ENCODE data around the gene YPEL1. TPM values are rescaled to one million over a fixed set of nuclear protein-coding genes. Genes with fewer than 3 reads are reported as not detected.
A peak's percentile ranks its signal among the peaks of the same experiment; 100 is the strongest.

YPEL1 gene
- total and polyA plus RNA-seq, 9 donors = 12.1 to 20.7 (median 18.3) TPM

DNA sequence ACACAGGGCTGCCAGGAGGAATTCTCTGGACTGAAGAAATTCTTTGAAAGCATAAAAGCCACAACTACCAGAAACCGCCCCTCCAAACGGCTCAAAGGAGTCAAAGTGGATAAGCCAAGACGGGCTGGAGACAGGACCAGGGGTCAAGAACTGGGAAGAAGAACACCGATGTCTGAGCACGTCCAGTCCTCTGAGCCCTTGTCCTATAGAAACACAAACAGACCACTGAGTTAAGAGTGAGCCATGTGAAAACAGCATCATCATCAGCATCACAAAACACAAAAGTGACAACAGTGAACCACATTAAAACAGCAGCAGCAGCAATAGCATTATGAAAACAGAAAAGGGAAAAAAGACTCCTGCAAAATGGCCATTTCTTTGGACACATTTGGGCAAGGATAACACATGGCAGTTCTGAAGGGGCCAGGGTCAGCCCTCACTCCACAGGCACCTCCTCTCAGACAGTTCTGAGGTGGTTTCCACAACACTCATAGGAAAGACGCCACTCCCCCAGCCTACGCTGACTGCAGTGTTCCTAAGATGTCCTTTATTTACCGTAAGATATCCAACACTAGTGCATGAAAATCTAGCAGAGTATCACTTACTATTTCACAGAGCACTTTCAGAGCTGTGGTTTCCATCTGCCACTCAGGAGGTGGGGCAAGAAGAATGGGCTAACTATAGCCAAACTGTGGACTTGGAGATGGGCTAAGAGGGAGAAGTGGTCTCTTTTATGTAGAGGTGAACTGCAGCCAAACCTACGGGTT lies 28.6 kb upstream of the YPEL1 start:
- DNase-seq = no peak
- H3K9me3 ChIP-seq (replicated peaks; ENCODE audit: control insufficient read depth, low read depth, low read length) = no peaks in the 10 kb centered on the region
- no peak overlapping the region for H3K27ac ChIP-seq (ENCODE audit: low read length)
- H3K4me1 ChIP-seq (ENCODE audit: control insufficient read depth, insufficient read depth, low read length) = peaks cover under 1% of the 10 kb centered on the region
- H3K4me3 ChIP-seq (ENCODE audit: low read length) = no peak overlapping the region
- H3K27me3 ChIP-seq (ENCODE audit: control insufficient read depth, insufficient read depth, low read length) = no peaks in the 10 kb centered on the region
- peaks cover 78% of the 10 kb centered on the region for H3K36me3 ChIP-seq (ENCODE audit: control insufficient read depth, insufficient read depth, low read length)
- 87% methylated on average over 5 of the region's 9 CpGs for WGBS (ENCODE audit: insufficient coverage)

DNA sequence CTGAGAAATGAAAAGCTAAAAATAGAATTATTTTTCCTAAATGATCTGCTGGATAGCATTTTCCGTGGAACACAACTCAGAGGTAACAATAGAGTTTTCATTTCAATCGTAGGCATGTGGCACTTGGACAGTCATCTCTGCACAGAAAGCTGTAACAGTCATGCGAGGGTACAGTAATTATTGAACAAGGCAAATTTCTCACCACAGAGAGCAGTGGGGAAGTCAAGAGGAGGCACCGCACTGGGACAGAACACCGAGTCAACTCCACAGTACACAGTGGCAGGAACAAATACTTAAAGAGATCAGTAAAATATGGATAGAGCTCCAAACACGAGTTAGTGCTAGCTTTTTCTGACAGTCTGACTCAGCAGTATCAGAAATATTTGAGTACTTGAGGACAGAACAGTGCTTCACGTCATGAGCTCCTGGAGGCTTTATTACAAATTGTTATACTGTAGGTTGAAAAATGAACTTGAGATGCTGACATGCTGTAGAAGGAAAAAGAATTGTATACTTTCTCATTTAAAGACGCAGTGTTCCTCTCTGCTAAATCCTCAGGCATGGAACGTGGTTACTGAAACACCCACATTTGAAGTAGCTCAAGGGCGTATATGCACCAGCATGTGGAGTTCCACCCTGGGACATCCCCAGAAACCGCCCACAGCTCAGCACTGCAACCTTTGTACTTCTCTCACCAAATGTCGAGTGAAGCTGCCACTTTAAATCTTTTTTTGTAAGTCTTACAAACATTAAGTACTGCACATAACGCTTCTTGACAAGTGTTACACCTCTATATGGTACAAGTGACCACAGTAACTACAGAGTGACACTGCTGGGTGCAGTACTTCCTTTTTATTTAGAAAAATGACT lies 27.4 kb upstream of the YPEL1 start:
- no peak for DNase-seq
- WGBS (ENCODE audit: insufficient coverage) = 82% methylated on average over 8 of the region's 13 CpGs
- H3K4me1 ChIP-seq (ENCODE audit: control insufficient read depth, insufficient read depth, low read length) = peaks cover 3% of the 10 kb centered on the region
- no peak overlapping the region for H3K4me3 ChIP-seq (ENCODE audit: low read length)
- H3K27me3 ChIP-seq (ENCODE audit: control insufficient read depth, insufficient read depth, low read length) = no peaks in the 10 kb centered on the region
- H3K27ac ChIP-seq (ENCODE audit: low read length) = no peak overlapping the region
- H3K9me3 ChIP-seq (replicated peaks; ENCODE audit: control insufficient read depth, low read depth, low read length) = no peaks in the 10 kb centered on the region
- H3K36me3 ChIP-seq (ENCODE audit: control insufficient read depth, insufficient read depth, low read length) = peaks cover 80% of the 10 kb centered on the region

DNA sequence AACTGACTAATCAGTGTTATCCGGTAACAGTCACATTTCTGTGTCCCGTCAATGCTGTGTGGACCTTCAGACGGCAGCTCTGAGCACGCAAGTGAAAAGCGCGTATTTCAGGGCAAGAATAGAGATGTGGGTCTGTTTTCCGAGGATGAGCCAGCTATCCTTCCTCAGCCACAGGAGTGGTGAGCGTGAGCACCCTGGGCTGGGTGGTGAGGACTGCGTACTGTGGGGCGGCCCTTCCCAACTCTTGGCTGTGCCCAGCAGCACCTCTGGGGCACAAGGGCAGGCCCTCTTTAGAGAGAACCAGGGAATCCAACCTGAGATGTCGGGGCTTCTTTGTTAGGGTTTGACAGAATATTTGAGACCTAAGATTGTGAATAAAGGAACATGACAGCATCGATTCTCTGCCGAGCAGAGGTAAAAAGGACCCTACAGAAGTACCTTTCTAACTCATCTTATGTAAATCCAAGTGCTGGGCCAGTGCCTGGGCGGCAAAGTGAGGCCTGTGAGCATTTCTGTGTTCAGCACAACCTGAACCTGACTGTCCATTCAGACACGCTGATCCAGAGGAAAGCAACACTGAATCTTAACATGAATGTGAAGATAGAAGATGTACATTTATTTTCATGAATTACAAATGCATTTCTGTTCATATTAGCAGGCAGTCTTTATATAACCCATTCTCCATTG lies 26.5 kb upstream of the YPEL1 start:
- no peaks in the 10 kb centered on the region for H3K27me3 ChIP-seq (ENCODE audit: control insufficient read depth, insufficient read depth, low read length)
- peaks cover 5% of the 10 kb centered on the region for H3K4me1 ChIP-seq (ENCODE audit: control insufficient read depth, insufficient read depth, low read length)
- H3K4me3 ChIP-seq (ENCODE audit: low read length) = no peak overlapping the region
- no peak overlapping the region for H3K27ac ChIP-seq (ENCODE audit: low read length)
- WGBS (ENCODE audit: insufficient coverage) = 92% methylated on average over 9 of the region's 15 CpGs
- no peaks in the 10 kb centered on the region for H3K9me3 ChIP-seq (replicated peaks; ENCODE audit: control insufficient read depth, low read depth, low read length)
- no peak for DNase-seq
- H3K36me3 ChIP-seq (ENCODE audit: control insufficient read depth, insufficient read depth, low read length) = peaks cover 76% of the 10 kb centered on the region

DNA sequence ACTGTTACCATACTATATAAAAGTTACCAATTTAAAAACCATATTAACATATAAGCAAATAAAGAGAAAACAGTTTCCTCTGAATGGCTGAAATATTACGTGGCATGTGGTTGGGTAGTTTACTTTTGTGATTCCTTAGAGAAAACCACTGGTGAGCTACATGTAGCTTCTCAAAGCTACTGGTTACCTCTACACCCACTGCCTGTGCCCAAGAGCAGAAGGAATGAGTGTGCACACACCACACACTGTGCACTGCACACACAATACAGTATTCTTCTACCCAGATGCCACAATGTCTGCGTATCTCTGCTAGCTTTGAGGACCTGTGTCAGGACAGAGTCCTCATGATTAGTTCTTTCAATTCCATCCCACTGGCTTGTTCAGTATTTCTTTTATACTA lies 25.5 kb upstream of the YPEL1 start:
- no peak overlapping the region for H3K27ac ChIP-seq (ENCODE audit: low read length)
- no peak for DNase-seq
- WGBS (ENCODE audit: insufficient coverage) = no CpG with 5 or more reads among the region's 2 CpGs
- H3K36me3 ChIP-seq (ENCODE audit: control insufficient read depth, insufficient read depth, low read length) = peaks cover 70% of the 10 kb centered on the region
- H3K27me3 ChIP-seq (ENCODE audit: control insufficient read depth, insufficient read depth, low read length) = no peaks in the 10 kb centered on the region
- no peaks in the 10 kb centered on the region for H3K9me3 ChIP-seq (replicated peaks; ENCODE audit: control insufficient read depth, low read depth, low read length)
- no peak overlapping the region for H3K4me3 ChIP-seq (ENCODE audit: low read length)
- H3K4me1 ChIP-seq (ENCODE audit: control insufficient read depth, insufficient read depth, low read length) = peaks cover 8% of the 10 kb centered on the region

DNA sequence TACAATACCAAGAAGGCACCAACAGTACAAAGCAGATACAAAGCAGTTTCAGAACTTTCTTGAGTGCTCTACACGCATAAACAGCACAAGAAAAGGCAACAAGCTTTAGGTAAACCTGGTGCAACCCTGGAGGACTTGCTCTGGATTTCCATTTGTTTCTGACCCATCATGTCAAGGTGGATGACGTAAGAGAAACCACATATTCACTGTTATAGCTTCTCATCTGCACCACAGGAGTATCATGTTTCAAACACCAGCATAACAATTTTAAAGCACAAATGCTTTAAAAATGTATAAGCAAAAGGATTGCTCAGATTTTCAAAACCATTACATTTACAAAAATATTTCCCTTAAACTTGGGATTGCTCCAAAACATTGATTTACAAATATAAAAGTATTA lies 25.0 kb upstream of the YPEL1 start:
- Histone ChIP-seq H3K4me1 (ENCODE audit: control insufficient read depth, insufficient read depth, low read length) (peaks cover 12% of the 10 kb centered on the region), H3K36me3 (ENCODE audit: control insufficient read depth, insufficient read depth, low read length) (peaks cover 65% of the 10 kb centered on the region), H3K9me3 (replicated peaks; ENCODE audit: control insufficient read depth, low read depth, low read length) (no peaks in the 10 kb centered on the region), H3K27ac (ENCODE audit: low read length) (no peak overlapping the region), H3K4me3 (ENCODE audit: low read length) (no peak overlapping the region), H3K27me3 (ENCODE audit: control insufficient read depth, insufficient read depth, low read length) (no peaks in the 10 kb centered on the region)
- DNase-seq = no peak
- 100% methylated on average over 1 of the region's 2 CpGs for WGBS (ENCODE audit: insufficient coverage)

DNA sequence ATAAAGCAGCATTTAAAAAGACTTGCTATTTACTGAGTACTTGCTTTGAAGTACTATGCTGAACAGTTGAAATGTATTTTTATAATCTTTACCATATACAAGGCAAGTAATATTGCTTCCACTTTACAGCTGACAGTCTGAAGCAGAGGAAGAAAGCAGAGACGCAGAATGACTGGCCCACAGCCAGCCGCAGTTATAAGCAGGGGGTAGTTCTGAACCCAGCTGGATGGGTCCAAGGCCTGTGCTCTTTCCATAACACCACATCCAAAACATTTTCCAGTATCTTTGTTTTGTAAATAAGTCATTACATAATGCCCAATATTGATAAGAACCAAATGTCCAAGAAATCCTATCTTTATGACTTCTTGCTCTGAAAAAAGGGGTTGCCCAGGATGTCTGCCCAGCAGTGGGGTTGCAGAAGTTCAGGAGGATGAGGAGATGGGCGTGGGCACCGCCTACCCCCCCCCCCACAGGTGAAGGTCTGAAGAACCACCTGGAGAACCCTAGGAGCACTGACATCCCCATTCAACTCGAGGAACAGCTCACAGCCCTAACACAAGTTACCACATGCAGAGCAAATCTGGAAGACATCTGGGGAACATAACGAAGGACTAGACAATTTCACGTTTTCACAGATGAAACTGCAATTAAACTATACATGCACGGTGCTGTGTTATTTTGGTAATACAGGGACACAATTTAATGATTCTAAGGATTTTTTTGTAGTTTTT lies 24.2 kb upstream of the YPEL1 start:
- no peaks in the 10 kb centered on the region for H3K27me3 ChIP-seq (ENCODE audit: control insufficient read depth, insufficient read depth, low read length)
- no peaks in the 10 kb centered on the region for H3K9me3 ChIP-seq (replicated peaks; ENCODE audit: control insufficient read depth, low read depth, low read length)
- peaks cover 57% of the 10 kb centered on the region for H3K36me3 ChIP-seq (ENCODE audit: control insufficient read depth, insufficient read depth, low read length)
- H3K27ac ChIP-seq (ENCODE audit: low read length) = no peak overlapping the region
- DNase-seq = no peak
- peaks cover 20% of the 10 kb centered on the region for H3K4me1 ChIP-seq (ENCODE audit: control insufficient read depth, insufficient read depth, low read length)
- no peak overlapping the region for H3K4me3 ChIP-seq (ENCODE audit: low read length)
- no CpG with 5 or more reads among the region's 8 CpGs for WGBS (ENCODE audit: insufficient coverage)

DNA sequence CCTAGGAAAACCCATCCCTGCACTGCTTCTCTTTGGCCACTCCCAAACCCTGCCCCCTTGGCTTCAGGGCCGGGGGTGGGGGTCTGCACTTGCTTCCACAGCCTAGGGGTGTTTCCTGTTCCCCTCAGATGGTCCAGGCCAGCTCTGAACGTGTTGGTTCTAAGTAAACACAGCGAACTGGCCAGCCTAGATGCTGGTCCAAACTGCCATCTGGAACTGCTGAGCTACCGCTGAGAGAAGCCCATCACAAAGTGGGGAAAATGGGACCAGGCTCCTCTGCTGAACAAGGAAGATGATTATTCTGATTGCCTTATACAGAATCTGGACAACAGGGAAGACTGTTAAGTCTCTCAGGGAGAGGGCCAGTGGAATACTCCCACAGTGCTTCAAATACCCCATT lies 23.5 kb upstream of the YPEL1 start:
- Histone ChIP-seq H3K4me1 (ENCODE audit: control insufficient read depth, insufficient read depth, low read length) (peaks cover 27% of the 10 kb centered on the region), H3K27ac (ENCODE audit: low read length) (no peak overlapping the region), H3K9me3 (replicated peaks; ENCODE audit: control insufficient read depth, low read depth, low read length) (no peaks in the 10 kb centered on the region), H3K27me3 (ENCODE audit: control insufficient read depth, insufficient read depth, low read length) (no peaks in the 10 kb centered on the region), H3K36me3 (ENCODE audit: control insufficient read depth, insufficient read depth, low read length) (peaks cover 50% of the 10 kb centered on the region), H3K4me3 (ENCODE audit: low read length) (no peak overlapping the region)
- no peak for DNase-seq
- WGBS (ENCODE audit: insufficient coverage) = 84% methylated on average over 3 of the region's 4 CpGs

DNA sequence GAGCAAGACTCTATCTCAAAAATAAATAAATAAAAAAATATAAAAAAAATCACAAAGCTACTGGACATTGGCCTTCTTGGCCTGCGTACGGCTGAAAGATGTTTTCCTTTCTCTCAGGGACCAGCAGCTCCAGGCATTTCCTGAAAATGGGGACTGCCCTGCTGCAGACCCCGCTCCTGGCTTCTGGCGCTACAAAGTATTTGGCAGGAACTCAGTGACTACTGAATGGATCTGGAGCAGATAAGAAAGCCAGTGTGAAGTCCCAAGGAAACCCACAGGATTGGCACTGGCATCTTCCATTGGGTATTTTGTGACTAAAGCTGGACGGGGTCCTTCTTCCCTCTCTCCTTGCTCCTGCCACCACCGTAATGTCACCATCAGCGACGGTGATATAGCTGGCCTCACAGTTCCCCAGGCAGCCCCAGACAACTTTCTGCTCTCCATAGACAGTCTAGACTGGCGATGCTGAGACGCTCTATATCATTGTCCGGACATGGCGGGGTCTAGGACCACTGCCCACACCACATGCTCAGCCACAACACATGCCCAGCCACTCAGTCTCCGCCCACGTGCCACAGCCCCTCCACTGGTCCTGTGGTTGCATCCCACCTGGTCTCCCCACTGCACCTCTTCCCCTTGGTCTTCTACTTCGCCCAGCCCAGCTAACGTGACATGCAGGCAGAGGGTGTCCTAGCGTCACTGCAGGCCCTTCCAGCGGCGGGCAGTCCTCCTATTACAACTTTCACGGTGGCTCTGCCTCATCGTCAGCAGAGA lies 22.7 kb upstream of the YPEL1 start:
- WGBS (ENCODE audit: insufficient coverage) = 93% methylated on average over 19 of the region's 21 CpGs
- no peaks in the 10 kb centered on the region for H3K27me3 ChIP-seq (ENCODE audit: control insufficient read depth, insufficient read depth, low read length)
- peaks cover 32% of the 10 kb centered on the region for H3K4me1 ChIP-seq (ENCODE audit: control insufficient read depth, insufficient read depth, low read length)
- no peak for DNase-seq
- H3K4me3 ChIP-seq (ENCODE audit: low read length) = no peak overlapping the region
- no peak overlapping the region for H3K27ac ChIP-seq (ENCODE audit: low read length)
- H3K9me3 ChIP-seq (replicated peaks; ENCODE audit: control insufficient read depth, low read depth, low read length) = no peaks in the 10 kb centered on the region
- H3K36me3 ChIP-seq (ENCODE audit: control insufficient read depth, insufficient read depth, low read length) = peaks cover 42% of the 10 kb centered on the region

DNA sequence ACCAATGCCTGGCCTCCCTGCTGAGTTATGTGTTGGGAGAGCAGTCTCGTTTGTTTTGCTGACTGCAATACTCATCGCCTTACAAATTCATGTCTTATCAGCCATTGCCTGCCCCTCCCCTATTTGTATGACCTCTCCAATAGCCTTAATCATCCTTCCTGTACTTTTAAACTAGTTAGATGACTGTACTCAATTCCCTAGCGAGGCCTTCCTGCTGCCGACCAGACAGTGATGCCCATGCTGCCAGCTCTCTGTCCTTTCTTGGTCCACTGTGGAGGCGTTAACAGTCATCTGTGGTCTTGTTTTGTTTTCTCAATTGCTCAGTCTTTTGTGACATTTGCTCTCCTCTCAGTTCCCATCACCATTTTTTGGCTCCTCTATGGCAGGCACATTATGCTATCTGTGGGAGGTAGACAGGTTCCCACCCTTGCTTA lies 20.3 kb upstream of the YPEL1 start:
- Histone ChIP-seq H3K27me3 (ENCODE audit: control insufficient read depth, insufficient read depth, low read length) (no peaks in the 10 kb centered on the region), H3K27ac (ENCODE audit: low read length) (peak overlapping the region; percentile 1), H3K36me3 (ENCODE audit: control insufficient read depth, insufficient read depth, low read length) (peaks cover 29% of the 10 kb centered on the region), H3K4me3 (ENCODE audit: low read length) (no peak overlapping the region), H3K9me3 (replicated peaks; ENCODE audit: control insufficient read depth, low read depth, low read length) (no peaks in the 10 kb centered on the region), H3K4me1 (ENCODE audit: control insufficient read depth, insufficient read depth, low read length) (peaks cover 35% of the 10 kb centered on the region)
- 64% methylated on average over 4 of the region's 5 CpGs for WGBS (ENCODE audit: insufficient coverage)
- DNase-seq = no peak
